Panc1 (cell line): ENCODE measurements around the gene ZBTB40.

ENCODE experiments used
- TCF7L2 ChIP-seq: IDR thresholded peaks from 2 replicates; pipeline ENCODE4 v1.6.1; 2011; ENCODE audit warnings: mild to moderate bottlenecking, low read depth, low read length, inconsistent platforms
- TF ChIP-seq, protein P1 (sequence below): fragments of 450-650 bp; IDR thresholded peaks from 2 replicates; pipeline ENCODE4 v1.5.1; 2017; ENCODE audit warnings: mild to moderate bottlenecking

DNA sequence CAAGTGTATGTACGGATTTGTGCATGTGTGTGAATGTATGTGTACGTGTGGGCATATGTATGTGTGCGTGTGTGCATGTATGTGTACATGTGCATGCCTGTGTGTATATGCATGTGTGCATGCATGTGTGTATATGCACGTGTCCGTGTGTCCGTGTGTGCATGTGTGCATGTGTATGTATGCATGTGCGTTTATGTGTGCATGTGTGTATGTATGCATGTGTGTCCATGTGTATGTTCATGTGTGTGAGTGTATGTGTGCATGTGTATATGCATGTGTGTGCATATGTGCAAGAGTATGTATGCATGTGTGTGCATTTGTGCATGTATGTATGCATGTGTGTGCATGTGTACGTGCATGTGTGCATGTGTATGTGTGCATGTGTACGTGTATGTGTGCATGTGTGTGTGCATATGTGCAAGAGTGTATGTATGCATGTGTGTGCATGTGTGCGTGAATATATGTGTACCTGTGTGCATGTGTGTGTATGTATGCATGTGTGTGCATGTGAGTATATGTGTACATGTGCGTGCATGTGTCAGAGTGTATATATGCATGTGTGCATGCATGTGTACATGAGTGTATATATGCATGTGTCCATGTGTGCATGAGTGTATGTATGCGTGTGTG, 127.2 kb downstream of the ZBTB40 start:
- TF ChIP-seq, protein P1, sequence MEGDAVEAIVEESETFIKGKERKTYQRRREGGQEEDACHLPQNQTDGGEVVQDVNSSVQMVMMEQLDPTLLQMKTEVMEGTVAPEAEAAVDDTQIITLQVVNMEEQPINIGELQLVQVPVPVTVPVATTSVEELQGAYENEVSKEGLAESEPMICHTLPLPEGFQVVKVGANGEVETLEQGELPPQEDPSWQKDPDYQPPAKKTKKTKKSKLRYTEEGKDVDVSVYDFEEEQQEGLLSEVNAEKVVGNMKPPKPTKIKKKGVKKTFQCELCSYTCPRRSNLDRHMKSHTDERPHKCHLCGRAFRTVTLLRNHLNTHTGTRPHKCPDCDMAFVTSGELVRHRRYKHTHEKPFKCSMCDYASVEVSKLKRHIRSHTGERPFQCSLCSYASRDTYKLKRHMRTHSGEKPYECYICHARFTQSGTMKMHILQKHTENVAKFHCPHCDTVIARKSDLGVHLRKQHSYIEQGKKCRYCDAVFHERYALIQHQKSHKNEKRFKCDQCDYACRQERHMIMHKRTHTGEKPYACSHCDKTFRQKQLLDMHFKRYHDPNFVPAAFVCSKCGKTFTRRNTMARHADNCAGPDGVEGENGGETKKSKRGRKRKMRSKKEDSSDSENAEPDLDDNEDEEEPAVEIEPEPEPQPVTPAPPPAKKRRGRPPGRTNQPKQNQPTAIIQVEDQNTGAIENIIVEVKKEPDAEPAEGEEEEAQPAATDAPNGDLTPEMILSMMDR, result no peak
- TF ChIP-seq TCF7L2, result no peak
